ENCODE results near the gene XRCC2.
"Not testable (repeated sequence)": the region's sequence is repeated elsewhere in the genome, so short reads cannot be mapped to it uniquely, and the experiment has no call there.

XRCC2 gene

DNA sequence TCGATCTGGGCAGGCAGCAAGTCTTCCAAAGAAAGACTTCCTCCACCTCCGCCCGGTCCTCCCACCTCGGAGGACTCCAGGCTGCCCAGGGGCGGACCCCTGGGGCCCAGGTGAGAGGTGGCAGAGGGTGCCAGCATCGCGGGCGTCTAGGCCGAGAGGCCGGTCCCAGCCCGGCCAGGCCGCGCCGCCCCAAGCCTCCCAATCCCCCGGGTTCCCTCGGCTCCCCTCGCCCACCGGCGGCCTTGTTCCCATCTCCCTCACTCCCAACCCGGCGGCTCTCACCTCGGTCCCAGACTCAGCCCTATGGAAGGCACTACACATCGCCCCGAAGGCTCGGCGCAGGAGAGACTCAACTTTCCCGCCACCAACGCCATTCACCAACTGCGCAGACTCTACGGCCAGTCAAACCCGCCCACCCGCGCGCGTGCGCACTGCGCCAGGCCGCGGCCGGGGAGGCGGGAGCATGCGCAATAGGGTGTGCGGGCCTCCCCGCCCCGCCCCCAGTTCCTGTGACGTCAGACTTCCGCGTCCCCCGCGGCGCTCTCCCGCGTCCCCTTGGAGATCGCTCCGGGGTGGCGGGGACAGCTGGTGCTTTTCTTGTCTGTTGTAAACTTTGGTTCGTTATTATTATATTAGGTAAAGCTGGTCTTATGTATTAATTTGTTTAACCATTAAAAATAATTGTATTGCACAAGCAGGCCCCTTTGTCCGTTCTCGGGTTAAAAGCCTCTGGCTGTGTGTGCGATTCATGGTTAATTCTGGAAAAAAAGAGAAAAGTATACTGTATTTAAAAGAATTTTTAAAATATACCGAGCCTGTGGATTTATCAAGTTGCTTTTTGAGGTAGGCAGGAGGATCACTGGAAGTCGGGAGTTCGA lies at the start of gene XRCC2:
Gene XRCC2, minus strand, starts transcription at position 383 of the 878 bp plus-strand sequence. Its CDS starts 62 bp downstream, at position 321.
- peaks cover 21% of the 10 kb centered on the region for H3K4me1 Mint-ChIP-seq
- peaks cover 26% of the 10 kb centered on the region for H3K36me3 Mint-ChIP-seq (ENCODE audit: low read depth)
- H3K27ac Mint-ChIP-seq: peak within 1 kb of the TSS; percentile 100
- H3K9me3 Mint-ChIP-seq: no peaks in the 10 kb centered on the region
- ATAC-seq (peak; percentile 93), DNase-seq (peak; percentile 98)
- peaks cover 2% of the 10 kb centered on the region for H3K27me3 Mint-ChIP-seq
- peak within 1 kb of the TSS; percentile 89 for H3K4me3 Mint-ChIP-seq

DNA sequence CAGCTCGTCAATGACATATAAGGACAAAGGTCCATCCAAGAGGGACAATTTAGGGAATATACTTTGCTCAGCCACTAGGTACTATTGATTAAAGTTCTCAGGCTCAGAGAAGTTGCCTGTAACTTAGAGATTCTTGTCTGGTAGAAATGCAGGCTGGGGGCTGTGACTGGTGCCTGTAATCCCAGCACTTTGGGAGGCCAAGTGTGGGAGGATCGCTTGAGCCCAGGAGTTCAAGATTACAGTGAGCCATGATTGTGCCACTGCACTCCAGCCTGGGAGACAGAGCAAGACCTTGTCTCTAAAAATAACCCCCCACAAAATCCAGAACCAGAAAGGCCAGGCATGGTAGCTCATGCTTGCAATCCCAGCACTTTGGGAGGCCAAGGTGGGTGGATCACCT lies 47.4 kb upstream of the XRCC2 start:
- no peak overlapping the region for H3K27ac Mint-ChIP-seq
- peaks cover 2% of the 10 kb centered on the region for H3K27me3 Mint-ChIP-seq
- no peaks in the 10 kb centered on the region for H3K9me3 Mint-ChIP-seq
- no peaks in the 10 kb centered on the region for H3K4me1 Mint-ChIP-seq
- no peak overlapping the region for H3K4me3 Mint-ChIP-seq
- DNase-seq: no peak
- ATAC-seq: no peak
- H3K36me3 Mint-ChIP-seq (ENCODE audit: low read depth): no peaks in the 10 kb centered on the region

DNA sequence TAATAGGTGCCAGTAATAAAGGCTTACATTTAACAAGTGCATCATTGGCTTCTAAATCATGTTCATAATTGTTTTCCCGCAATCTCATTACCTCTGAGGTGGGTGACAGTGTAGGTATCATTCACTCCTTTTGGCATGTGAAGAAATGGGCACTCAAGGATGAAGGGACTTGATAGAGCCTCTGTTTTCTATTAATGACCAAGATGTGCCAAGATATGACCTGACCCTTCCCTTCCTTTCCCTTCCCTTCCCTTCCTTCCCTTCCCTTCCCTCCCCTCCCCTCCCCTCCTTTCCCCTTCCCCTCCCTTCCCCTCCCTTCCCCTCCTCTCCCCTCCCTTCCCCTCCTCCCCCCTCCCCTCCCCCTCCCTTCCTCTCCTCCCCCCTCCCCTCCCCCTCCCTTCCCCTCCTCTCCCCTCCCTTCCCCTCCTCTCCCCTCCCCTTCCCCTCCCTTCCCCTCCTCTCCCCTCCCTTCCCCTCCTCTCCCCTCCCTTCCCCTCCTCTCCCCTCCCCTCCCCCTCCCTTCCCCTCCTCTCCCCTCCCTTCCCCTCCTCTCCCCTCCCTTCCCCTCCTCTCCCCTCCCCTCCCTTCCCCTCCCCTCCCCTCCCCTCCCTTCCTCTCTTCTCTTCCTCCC lies 36.6 kb upstream of the XRCC2 start:
- not testable (repeated sequence) for ATAC-seq; H3K27ac Mint-ChIP-seq; DNase-seq; H3K4me3 Mint-ChIP-seq; H3K27me3 Mint-ChIP-seq; H3K4me1 Mint-ChIP-seq; H3K9me3 Mint-ChIP-seq; H3K36me3 Mint-ChIP-seq (ENCODE audit: low read depth)

DNA sequence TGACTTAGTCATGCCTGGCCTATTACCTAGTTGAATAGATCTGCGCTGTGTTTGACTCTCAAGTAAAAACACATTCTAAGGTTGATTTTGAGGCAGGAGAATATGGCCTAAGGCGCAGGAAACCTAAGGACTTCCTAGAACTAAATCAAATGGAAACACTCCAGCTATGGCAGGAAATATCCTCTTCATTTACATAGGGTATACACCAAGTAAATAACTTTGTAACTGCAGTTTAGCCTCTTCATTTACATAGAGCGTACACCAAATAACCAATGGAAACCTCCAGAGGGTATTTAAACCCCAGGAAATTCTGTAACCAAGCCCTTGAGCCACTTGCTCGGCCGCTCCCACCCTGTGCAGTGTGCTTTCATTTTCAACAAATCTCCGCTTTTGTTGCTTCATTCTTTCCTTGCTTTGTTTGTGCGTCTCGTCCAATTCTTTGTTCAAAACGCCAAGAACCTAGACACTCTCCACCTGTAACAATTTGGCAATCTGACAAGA lies 35.6 kb upstream of the XRCC2 start:
- H3K36me3 Mint-ChIP-seq (ENCODE audit: low read depth): no peaks in the 10 kb centered on the region

DNA sequence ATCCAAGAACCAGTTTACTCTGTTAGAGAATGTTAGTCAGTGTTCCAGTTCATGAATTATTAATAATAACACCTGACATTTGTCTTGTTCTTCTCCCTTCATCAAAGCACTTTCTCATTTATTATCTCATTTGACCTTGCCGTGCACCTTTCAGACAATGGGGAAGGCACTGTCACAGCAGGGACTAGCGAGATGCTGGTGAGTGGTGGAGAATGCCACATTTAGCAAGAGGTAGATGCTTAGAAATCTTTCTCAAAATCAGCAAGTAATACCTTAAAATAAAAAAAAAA lies 34.2 kb upstream of the XRCC2 start:
- Mint-ChIP-seq H3K27me3 (peaks cover 2% of the 10 kb centered on the region), H3K4me1 (peaks cover 5% of the 10 kb centered on the region), H3K27ac (no peak overlapping the region)

More for the DNA sequence above, 35.6 kb upstream of the XRCC2 start:
- Mint-ChIP-seq H3K9me3 (no peaks in the 10 kb centered on the region), H3K27ac (no peak overlapping the region), H3K4me1 (peaks cover 5% of the 10 kb centered on the region), H3K27me3 (peaks cover 2% of the 10 kb centered on the region), H3K4me3 (no peak overlapping the region)
- DNase-seq (no peak), ATAC-seq (no peak)

DNA sequence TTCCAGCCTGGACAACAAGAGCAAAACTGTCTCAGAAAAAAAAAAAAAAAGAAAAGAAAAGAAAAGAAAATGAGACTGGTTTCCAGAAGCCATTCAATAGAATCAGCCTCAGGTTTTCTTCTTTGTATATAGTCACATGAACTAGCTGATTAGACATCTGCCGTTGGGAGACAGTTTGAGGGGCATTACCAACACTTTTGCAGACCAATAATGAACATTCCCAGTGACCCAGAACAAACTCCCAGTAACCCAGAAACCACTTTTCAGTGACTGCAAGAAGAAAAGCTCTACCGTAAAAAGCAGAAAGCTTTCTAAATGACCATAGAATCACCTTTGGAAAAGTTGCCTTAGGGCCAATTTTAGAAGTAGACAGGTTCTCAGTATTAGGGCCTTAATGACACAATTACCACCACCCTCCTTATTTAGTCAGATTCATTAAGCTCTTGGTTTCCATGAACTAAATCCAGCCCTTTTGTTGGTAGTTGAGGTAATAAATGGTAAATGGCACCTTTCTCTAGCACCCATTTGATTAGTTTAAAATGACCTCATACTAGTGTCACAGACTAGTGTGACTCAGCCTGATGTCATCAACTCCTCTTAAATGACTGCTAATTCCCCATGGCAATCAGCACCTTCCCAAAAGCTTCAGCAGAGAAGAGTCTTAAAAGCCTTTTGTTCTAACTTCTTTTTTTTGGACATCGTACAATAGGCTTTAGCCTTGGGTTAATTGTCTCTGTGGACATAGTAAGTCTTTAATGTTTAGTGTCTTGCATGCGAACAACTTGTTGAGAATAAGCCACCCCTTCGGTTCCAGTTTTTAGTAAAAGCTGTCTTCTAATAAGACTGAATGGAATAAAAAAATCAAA lies 33.6 kb upstream of the XRCC2 start:
- DNase-seq (no peak), ATAC-seq (no peak)
- H3K4me3 Mint-ChIP-seq: no peak overlapping the region
- peaks cover 5% of the 10 kb centered on the region for H3K4me1 Mint-ChIP-seq
- peaks cover 5% of the 10 kb centered on the region for H3K36me3 Mint-ChIP-seq (ENCODE audit: low read depth)
- H3K27me3 Mint-ChIP-seq: peaks cover 2% of the 10 kb centered on the region
- no peak overlapping the region for H3K27ac Mint-ChIP-seq
- H3K9me3 Mint-ChIP-seq: peaks cover 10% of the 10 kb centered on the region

More for the DNA sequence above, 34.2 kb upstream of the XRCC2 start:
- no peak for DNase-seq
- no peaks in the 10 kb centered on the region for H3K36me3 Mint-ChIP-seq (ENCODE audit: low read depth)
- no peak for ATAC-seq
- H3K4me3 Mint-ChIP-seq: no peak overlapping the region
- H3K9me3 Mint-ChIP-seq: peaks cover 4% of the 10 kb centered on the region

DNA sequence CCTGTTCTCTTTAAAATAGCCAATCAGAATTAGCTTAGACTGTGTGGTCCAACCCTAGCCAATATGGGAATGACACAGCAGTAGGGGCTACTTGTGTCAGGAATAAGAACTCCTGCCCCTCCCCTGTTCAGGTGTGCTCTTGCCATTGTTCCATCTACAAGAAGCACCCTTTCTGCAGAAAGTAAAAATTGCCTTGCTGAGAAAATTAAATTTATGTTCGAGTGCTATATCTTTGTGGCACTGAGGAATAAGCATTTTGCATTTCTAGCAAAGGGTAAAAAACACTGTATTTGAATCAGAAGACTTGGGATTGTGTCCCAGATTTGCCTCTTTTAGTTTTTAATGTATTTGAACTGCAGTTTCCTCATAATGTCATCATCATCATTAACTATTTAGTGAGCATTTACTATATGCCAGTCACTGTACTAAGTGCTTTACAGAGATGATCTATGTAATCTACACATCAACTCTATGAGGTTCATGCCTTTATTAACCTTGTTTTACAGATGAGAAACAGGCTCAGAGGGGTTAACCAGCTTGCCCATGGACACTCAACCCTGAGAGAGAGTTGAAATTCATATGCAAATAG lies 28.9 kb upstream of the XRCC2 start:
- H3K4me3 Mint-ChIP-seq: no peak overlapping the region
- ATAC-seq (no peak), DNase-seq (no peak)
- H3K27ac Mint-ChIP-seq: no peak overlapping the region
- H3K27me3 Mint-ChIP-seq: peaks cover 2% of the 10 kb centered on the region
- H3K36me3 Mint-ChIP-seq (ENCODE audit: low read depth): peaks cover 9% of the 10 kb centered on the region
- H3K4me1 Mint-ChIP-seq: peaks cover 5% of the 10 kb centered on the region
- H3K9me3 Mint-ChIP-seq: peaks cover 14% of the 10 kb centered on the region

- Mint-ChIP-seq H3K4me1 (no peaks in the 10 kb centered on the region), H3K27me3 (no peaks in the 10 kb centered on the region), H3K9me3 (no peaks in the 10 kb centered on the region), H3K4me3 (no peak overlapping the region), H3K27ac (no peak overlapping the region), H3K36me3 (ENCODE audit: low read depth) (no peaks in the 10 kb centered on the region)
- DNase-seq (no peak), ATAC-seq (no peak)
These were observed 23.1 kb upstream of the XRCC2 start for GRCh38 chr7:152699079-152699478.

DNA sequence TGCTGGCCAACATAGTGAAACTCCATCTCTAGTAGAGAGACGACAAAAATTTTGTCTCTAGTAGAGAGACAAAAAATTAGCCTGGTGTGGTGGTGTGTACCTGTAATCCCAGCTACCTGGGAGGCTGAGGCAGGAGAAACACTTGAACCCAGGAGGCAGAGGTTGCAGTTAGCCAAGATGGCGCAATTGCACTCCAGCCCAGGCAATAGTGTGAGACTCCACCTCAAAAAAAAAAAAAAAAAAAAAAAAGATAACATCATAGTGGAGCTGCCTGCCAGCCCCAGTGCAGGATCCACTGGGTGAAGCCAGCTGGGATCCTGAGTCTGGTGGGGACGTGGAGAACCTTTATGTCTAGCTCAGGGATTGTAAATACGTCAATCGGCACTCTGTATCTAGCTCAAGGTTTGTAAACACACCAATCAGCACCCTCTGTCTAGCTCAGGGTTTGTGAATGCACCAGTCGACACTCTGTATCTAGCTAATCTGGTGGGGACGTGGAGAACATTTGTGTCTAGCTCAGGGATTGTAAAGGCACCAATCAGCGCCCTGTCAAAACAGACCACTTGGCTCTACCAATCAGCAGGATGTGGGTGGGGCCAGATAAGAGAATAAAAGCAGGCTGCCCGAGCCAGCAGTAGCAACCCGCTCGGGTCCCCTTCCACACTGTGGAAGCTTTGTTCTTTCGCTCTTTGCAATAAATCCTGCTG lies 21.5 kb upstream of the XRCC2 start:
- not testable (repeated sequence) for H3K27me3 Mint-ChIP-seq; DNase-seq; ATAC-seq; H3K9me3 Mint-ChIP-seq; H3K36me3 Mint-ChIP-seq (ENCODE audit: low read depth); H3K27ac Mint-ChIP-seq; H3K4me1 Mint-ChIP-seq; H3K4me3 Mint-ChIP-seq

GRCh38 chr7:152692196-152692595 lies 16.3 kb upstream of the XRCC2 start:
- H3K4me3 Mint-ChIP-seq; H3K9me3 Mint-ChIP-seq; ATAC-seq; H3K36me3 Mint-ChIP-seq (ENCODE audit: low read depth); H3K27ac Mint-ChIP-seq; H3K27me3 Mint-ChIP-seq; H3K4me1 Mint-ChIP-seq; DNase-seq: not testable (repeated sequence)

DNA sequence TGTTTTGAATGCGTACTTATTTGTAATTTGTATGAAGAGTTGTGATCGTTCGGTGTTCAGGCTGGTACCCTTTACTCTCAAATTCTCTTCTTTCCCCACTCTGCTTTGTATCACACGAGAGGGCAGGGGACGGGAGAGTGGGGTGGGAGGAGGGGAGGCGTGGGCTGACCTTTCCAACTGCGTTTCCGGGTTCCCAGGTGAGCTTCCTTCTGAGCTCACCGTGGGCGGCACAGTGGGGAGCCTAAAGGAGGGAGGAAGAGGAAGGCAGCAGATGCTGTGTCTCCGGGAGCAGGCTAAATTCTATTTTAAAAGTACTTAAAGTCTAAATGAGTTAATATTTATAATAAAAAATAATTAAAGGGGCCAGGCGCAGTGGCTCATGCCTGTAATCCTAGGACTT lies 7.4 kb upstream of the XRCC2 start:
- Mint-ChIP-seq H3K9me3 (no peaks in the 10 kb centered on the region), H3K4me3 (no peak overlapping the region), H3K36me3 (ENCODE audit: low read depth) (no peaks in the 10 kb centered on the region), H3K27me3 (no peaks in the 10 kb centered on the region), H3K4me1 (no peaks in the 10 kb centered on the region), H3K27ac (no peak overlapping the region)
- ATAC-seq (no peak), DNase-seq (no peak)

DNA sequence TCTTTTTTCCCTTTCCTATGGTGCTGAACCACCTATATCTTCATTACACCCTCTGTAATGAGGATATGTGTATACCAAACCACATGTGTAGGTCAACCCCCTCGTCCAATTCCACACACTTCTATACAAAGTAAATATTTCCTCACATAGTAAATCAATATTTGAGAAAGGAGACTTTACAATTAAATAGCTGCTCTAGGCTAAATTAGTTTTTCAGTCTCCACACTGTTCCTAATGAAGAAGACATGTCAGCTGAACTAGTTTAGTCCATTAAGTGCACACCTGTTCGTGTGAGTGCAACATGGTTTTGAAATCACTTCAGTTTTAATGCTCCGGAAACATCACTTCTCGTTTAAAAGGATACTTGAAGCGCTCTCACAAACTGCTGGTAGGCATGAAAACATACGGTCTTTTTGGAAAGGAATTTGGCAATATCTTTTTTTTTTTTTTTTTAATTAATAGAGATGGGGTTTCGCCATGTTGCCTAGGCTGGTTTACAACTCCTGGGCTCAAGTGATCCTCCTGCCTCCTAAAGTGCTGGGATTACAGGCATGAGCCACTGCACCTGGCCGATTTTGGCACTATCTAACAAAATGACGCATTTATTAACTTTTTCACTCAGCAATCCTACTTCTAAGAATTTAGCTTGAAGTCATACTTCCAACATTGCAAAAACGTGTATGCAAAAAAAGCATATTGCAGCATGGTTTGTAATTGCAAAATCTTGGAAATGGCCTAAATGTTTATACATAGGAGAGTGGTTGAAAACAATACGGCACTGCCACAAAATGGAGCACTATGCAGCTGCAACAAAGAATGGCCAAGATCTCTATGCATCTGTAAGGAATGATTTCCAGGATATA lies 2.1 kb upstream of the XRCC2 start:
- Mint-ChIP-seq H3K4me1 (peaks cover 21% of the 10 kb centered on the region), H3K27ac (peak overlapping the region; percentile 56), H3K4me3 (peak overlapping the region; percentile 45), H3K36me3 (ENCODE audit: low read depth) (peaks cover 16% of the 10 kb centered on the region), H3K27me3 (peaks cover 2% of the 10 kb centered on the region), H3K9me3 (no peaks in the 10 kb centered on the region)
- no peak for ATAC-seq
- DNase-seq: no peak

Measured in activated naive CD8-positive, alpha-beta T cell treated with anti-CD3 and anti-CD28 coated beads, Interleukin-2, amount 50 U/mL, for 24 hours (primary cell).